ENCODE results near the gene MRPS23. TPM values are rescaled to one million over a fixed set of nuclear protein-coding genes. Genes with fewer than 3 reads are reported as not detected.

Gene MRPS23
- polyA plus RNA-seq, 1 donor from 2014 or later, result 80.5 TPM

DNA sequence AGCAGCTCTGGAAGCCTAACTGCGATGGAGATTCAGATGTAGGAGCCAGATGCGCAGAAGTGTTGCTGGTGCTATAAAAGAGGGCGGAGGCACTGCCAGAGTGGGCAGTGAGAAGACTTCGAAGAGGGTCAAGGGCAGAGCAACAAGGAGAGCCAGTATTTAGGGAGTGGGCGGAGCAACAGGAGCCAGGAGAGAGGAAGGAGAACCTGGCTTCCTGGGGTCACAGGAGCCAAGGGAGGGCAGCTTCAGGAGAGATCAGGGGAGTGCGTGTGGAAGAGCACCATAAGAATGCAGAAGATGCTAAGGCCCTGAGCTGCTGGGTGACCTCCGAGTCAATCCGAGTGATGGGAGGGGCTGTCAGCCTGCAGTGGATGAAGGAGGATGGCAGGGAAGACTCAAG lies 14.4 kb upstream of the MRPS23 start:
- no peak overlapping the region for H3K4me2 ChIP-seq (ENCODE audit: low read length)
- H4K20me1 ChIP-seq (ENCODE audit: insufficient read depth), result no peaks in the 10 kb centered on the region
- no peak for TF ChIP-seq TAF1 (IDR thresholded peaks at IDR 0.05; ENCODE audit: low read depth)
- no peak for TF ChIP-seq CTCF (IDR thresholded peaks at IDR 0.05; ENCODE audit: poor library complexity, severe bottlenecking)
- no peak for TF ChIP-seq SMC3 (conservative IDR thresholded peaks at IDR 0.05; ENCODE audit: poor library complexity)
- no peak for TF ChIP-seq RAD21 (conservative IDR thresholded peaks at IDR 0.05)
- TF ChIP-seq, protein P1, sequence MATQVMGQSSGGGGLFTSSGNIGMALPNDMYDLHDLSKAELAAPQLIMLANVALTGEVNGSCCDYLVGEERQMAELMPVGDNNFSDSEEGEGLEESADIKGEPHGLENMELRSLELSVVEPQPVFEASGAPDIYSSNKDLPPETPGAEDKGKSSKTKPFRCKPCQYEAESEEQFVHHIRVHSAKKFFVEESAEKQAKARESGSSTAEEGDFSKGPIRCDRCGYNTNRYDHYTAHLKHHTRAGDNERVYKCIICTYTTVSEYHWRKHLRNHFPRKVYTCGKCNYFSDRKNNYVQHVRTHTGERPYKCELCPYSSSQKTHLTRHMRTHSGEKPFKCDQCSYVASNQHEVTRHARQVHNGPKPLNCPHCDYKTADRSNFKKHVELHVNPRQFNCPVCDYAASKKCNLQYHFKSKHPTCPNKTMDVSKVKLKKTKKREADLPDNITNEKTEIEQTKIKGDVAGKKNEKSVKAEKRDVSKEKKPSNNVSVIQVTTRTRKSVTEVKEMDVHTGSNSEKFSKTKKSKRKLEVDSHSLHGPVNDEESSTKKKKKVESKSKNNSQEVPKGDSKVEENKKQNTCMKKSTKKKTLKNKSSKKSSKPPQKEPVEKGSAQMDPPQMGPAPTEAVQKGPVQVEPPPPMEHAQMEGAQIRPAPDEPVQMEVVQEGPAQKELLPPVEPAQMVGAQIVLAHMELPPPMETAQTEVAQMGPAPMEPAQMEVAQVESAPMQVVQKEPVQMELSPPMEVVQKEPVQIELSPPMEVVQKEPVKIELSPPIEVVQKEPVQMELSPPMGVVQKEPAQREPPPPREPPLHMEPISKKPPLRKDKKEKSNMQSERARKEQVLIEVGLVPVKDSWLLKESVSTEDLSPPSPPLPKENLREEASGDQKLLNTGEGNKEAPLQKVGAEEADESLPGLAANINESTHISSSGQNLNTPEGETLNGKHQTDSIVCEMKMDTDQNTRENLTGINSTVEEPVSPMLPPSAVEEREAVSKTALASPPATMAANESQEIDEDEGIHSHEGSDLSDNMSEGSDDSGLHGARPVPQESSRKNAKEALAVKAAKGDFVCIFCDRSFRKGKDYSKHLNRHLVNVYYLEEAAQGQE (IDR thresholded peaks at IDR 0.05; ENCODE audit: borderline replicate concordance), result no peak
- TF ChIP-seq POLR2AphosphoS5 (IDR thresholded peaks at IDR 0.05), result no peak
- no peak for TF ChIP-seq EZH2 (IDR thresholded peaks at IDR 0.05; ENCODE audit: borderline replicate concordance, insufficient read depth, low read length, poor library complexity, severe bottlenecking)
- no peak for TF ChIP-seq EP300 (conservative IDR thresholded peaks at IDR 0.05; ENCODE audit: poor library complexity, severe bottlenecking)
- no peak overlapping the region for H3K4me3 ChIP-seq (ENCODE audit: low read length)
- H3K27me3 ChIP-seq (ENCODE audit: insufficient read depth, low read depth, low read length), result peaks cover 22% of the 10 kb centered on the region
- no peaks in the 10 kb centered on the region for H3K9me3 ChIP-seq (ENCODE audit: low read length)
- H3K9me2 ChIP-seq (ENCODE audit: insufficient read depth, low read length), result no peaks in the 10 kb centered on the region
- H3F3A ChIP-seq (ENCODE audit: insufficient read depth, low read length, poor library complexity, severe bottlenecking), result no peaks in the 10 kb centered on the region
- no peak overlapping the region for H3K9ac ChIP-seq (ENCODE audit: low read length)
- H3K27ac ChIP-seq (ENCODE audit: low read length), result no peak overlapping the region
- no peak overlapping the region for H2AFZ ChIP-seq (ENCODE audit: low read depth, low read length)
- no peaks in the 10 kb centered on the region for H3K79me2 ChIP-seq (replicated peaks; ENCODE audit: insufficient read depth, low read length)
- no peaks in the 10 kb centered on the region for H3K36me3 ChIP-seq (ENCODE audit: insufficient read depth, low read length)

GRCh38 chr17:57862694-57863667 lies 13.1 kb upstream of the MRPS23 start:
- no peaks in the 10 kb centered on the region for H3K36me3 ChIP-seq (ENCODE audit: insufficient read depth, low read length)
- no peak overlapping the region for H3K27ac ChIP-seq (ENCODE audit: low read length)

More at GRCh38 chr17:57862694-57863667, 13.1 kb upstream of the MRPS23 start:
- H3K4me3 ChIP-seq (ENCODE audit: low read length), result no peak overlapping the region
- H2AFZ ChIP-seq (ENCODE audit: low read depth, low read length), result no peak overlapping the region
- H3K27me3 ChIP-seq (ENCODE audit: insufficient read depth, low read depth, low read length), result peaks cover 22% of the 10 kb centered on the region
- no peak overlapping the region for H3K4me2 ChIP-seq (ENCODE audit: low read length)
- no peak for TF ChIP-seq CTCF (IDR thresholded peaks at IDR 0.05; ENCODE audit: poor library complexity, severe bottlenecking)
- TF ChIP-seq, protein P1 (IDR thresholded peaks at IDR 0.05; ENCODE audit: borderline replicate concordance), result no peak
- no peak for TF ChIP-seq EP300 (conservative IDR thresholded peaks at IDR 0.05; ENCODE audit: poor library complexity, severe bottlenecking)
- TF ChIP-seq EZH2 (IDR thresholded peaks at IDR 0.05; ENCODE audit: borderline replicate concordance, insufficient read depth, low read length, poor library complexity, severe bottlenecking), result no peak
- no peak for TF ChIP-seq POLR2AphosphoS5 (IDR thresholded peaks at IDR 0.05)
- no peak for TF ChIP-seq MXI1 (conservative IDR thresholded peaks at IDR 0.05; ENCODE audit: poor library complexity, severe bottlenecking)
- TF ChIP-seq RAD21 (conservative IDR thresholded peaks at IDR 0.05), result no peak
- TF ChIP-seq SMC3 (conservative IDR thresholded peaks at IDR 0.05; ENCODE audit: poor library complexity), result no peak
- no peak for TF ChIP-seq TAF1 (IDR thresholded peaks at IDR 0.05; ENCODE audit: low read depth)
- H3K9ac ChIP-seq (ENCODE audit: low read length), result no peak overlapping the region
- no peaks in the 10 kb centered on the region for H3F3A ChIP-seq (ENCODE audit: insufficient read depth, low read length, poor library complexity, severe bottlenecking)
- H3K79me2 ChIP-seq (replicated peaks; ENCODE audit: insufficient read depth, low read length), result no peaks in the 10 kb centered on the region
- H3K9me2 ChIP-seq (ENCODE audit: insufficient read depth, low read length), result no peaks in the 10 kb centered on the region
- no peaks in the 10 kb centered on the region for H4K20me1 ChIP-seq (ENCODE audit: insufficient read depth)
- H3K9me3 ChIP-seq (ENCODE audit: low read length), result no peaks in the 10 kb centered on the region
